Fibroblast of pulmonary artery (primary cell): Measurements from ENCODE around the gene IFI44L.

Source experiments
- DNase-seq: peaks from one replicate; pipeline ENCODE4 v3.0.0-alpha.2; 2010; ENCODE audit warnings: low read depth
- H3K4me3 ChIP-seq: replicated peaks from 2 replicates; pipeline ENCODE4 v1.5.1; 2011; ENCODE audit warnings: low read depth, mild to moderate bottlenecking, control low read depth, low read length, moderate library complexity
- TF ChIP-seq, protein P1 (sequence below): IDR thresholded peaks from 2 replicates; pipeline ENCODE4 v1.5.1; 2011; ENCODE audit warnings: mild to moderate bottlenecking, control low read depth, low read length, inconsistent platforms; ENCODE audit errors: missing control alignments

IFI44L gene

DNA sequence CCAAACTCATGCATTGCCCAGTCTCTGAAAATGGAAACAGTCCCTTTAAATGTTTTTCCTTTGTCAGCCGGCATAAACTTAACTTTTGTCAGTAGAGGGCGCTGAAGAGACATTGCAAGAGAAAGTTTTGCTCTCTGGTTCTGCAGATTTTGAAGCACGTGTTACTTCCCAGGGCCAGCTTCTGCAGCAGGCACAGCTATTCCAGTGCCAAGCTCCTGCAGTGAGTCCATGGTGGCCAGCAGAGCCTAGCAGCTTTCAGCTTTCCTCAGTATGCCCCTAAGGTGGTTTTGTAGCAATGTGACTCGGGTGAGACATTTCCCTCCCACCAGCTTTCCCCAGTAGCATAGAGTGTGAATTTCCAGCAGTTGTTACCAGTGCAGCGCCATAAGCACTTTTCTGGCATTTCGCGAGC lies 2.6 kb upstream of the IFI44L start:
- H3K4me3 ChIP-seq, result no peak overlapping the region
- peak; percentile 93 for DNase-seq
- TF ChIP-seq, protein P1, sequence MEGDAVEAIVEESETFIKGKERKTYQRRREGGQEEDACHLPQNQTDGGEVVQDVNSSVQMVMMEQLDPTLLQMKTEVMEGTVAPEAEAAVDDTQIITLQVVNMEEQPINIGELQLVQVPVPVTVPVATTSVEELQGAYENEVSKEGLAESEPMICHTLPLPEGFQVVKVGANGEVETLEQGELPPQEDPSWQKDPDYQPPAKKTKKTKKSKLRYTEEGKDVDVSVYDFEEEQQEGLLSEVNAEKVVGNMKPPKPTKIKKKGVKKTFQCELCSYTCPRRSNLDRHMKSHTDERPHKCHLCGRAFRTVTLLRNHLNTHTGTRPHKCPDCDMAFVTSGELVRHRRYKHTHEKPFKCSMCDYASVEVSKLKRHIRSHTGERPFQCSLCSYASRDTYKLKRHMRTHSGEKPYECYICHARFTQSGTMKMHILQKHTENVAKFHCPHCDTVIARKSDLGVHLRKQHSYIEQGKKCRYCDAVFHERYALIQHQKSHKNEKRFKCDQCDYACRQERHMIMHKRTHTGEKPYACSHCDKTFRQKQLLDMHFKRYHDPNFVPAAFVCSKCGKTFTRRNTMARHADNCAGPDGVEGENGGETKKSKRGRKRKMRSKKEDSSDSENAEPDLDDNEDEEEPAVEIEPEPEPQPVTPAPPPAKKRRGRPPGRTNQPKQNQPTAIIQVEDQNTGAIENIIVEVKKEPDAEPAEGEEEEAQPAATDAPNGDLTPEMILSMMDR, result peak; percentile 89

DNA sequence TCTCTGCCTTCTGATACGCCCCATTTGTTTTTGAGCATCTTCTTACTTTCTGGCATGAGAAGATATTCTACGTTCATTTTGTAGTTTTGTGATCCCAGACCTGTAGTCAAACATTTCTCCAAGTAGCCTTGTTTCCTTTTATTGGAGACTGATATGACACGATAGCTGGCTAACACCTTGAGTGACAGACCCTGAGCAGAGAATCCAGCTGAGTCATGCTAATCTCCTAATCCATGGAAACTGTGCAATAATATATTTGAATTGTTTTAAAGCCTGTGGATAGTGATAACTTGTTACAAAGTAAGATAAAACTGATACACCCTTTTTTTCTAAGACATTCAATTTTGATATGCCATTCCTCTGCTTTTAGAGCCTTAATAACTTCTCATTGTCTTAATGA lies 1.2 kb upstream of the IFI44L start:
- no peak overlapping the region for H3K4me3 ChIP-seq
- no peak for DNase-seq
- TF ChIP-seq, protein P1, result no peak

DNA sequence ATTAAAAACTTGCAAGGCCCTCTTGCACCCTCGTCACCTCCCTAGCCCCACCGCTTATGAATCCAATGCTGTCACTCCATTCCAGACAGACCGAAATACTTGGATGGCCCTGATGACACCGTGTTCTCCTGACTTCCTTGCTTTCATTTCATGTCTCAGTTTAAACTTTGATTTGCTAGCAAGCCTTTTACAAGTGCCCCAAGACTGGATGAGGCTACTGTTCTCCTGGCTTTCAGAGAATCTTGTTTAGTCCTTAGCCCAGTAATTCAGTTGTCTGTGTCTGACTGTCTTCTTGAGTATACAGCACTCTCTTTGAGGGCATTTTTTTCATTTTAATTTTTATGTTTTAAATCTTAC lies 824 bp upstream of the IFI44L start:
- no peak for DNase-seq
- TF ChIP-seq, protein P1, result no peak
- peak overlapping the region; percentile 50 for H3K4me3 ChIP-seq

DNA sequence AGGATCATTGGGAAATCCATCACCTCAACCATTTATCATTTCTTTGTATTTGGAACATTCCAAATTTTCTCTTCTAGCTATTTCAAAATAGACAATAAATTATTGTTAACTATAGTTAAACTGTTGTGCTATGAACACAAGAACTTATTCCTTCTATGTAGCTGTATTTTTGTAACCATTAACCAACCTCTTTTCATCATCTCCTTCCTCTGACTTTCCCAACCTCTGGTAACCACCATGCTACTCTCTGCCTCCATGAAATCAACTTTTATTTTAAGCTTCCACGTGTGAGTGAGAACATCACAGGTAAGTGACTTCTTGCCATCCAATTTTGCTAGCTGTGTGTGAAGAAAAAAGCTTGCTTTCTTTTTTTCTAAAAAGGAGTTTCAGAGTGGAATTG lies 418 bp downstream of the IFI44L start:
- peak overlapping the region; percentile 50 for H3K4me3 ChIP-seq
- DNase-seq, result no peak
- TF ChIP-seq, protein P1, result no peak

DNA sequence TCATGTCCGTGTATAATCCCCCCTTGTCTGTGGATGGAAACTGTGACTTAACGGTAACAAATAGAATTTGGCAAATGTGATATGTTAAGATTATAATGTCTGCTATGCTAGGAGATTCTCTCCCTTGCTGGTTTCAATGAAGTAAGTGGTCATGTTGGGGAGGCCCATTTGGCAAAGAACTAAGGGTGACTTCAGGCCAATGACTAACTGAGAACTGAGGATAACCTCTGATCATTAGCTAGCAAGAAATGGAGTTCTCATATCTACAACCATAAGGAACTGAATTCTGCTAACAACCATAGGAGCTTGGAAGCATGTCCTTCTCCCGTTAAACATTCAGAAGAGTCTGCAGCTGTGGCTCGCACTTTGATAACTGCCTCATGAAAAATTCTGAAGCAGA lies 2.3 kb downstream of the IFI44L start:
- no peak overlapping the region for H3K4me3 ChIP-seq
- DNase-seq, result no peak
- TF ChIP-seq, protein P1, result no peak

DNA sequence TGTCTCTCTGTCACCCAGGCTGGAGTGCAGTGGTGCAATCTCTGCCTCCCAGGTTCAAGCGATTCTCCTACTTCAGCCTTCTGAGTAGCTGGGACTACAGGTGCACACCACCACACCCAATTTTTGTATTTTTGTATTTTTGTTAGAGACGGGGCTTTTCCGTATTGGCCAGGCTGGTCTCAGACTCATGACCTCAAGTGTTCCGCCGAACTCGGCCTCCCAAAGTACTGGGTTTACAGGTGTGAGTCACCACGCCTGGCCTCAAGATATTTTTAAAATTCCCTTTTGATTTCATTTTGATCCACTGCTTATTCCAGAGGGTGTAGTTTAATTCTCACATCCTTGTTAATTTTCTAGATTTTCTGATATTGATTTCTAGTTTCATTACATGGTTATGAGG lies 3.8 kb downstream of the IFI44L start:
- TF ChIP-seq, protein P1, result no peak
- no peak for DNase-seq
- H3K4me3 ChIP-seq, result no peak overlapping the region

DNA sequence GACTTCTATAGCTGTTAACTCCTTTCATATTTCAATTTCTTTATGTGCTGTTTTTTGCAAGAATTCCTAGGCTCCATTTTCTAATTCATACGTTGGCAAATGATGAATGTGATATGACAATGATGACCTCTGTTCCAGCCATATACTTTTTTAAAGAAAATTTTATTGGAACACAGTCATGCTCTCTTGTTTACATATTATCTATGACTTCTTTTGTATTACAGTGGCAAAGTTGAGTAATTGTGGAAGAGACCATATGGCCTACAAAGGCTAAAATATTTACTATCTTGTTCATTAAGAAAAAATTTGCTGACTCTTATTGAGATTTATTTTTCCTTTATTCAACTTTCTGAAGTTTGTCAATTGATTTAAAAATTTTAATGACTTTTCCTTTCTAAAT lies 7.1 kb downstream of the IFI44L start:
- no peak for DNase-seq

More for the DNA sequence above, 7.1 kb downstream of the IFI44L start:
- TF ChIP-seq, protein P1, result no peak
- no peak overlapping the region for H3K4me3 ChIP-seq
